ENCODE measurements around the gene SMYD3.
"Not testable (repeated sequence)": the region's sequence is repeated elsewhere in the genome, so short reads cannot be mapped to it uniquely, and the experiment has no call there.

Gene SMYD3

DNA sequence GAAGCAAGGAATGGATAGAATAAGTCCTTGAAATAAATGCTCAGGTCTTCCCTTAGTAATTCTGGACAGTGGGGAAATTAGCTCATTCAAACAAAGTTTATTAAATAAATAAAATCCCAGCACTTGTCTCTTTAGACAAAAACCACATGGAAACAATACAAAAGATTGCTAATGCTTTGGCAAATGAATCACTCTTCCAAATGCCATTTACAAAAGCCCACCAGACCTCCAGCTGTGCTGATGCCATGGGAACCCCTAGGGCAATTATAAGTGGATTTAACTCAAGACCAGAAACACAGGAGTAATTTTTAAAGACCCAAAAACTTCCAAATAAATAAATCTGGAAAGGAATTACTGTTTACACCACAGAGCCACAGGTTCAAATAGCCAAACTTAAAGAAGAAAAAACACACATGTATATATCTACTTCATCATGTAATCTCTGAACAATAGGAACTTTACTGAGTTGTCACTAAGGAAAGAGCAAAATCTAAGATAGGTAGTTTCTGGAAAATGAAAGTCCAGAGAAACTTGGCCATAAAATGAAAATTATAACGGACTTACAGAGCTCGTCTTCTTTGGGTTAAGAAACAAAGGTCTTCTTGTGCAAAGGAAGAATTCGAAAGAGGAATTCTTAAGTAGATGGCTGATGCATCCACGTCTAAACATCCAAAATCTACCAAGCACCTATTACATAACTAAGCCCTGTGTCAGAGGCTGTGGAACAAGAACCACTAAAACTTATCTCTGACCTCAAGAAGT, 399.4 kb downstream of the SMYD3 start:
- no peak for DNase-seq (ENCODE audit: low read depth)

GRCh38 chr1:246106342-246106763, 400.7 kb downstream of the SMYD3 start:
- DNase-seq (ENCODE audit: low read depth) = no peak

DNA sequence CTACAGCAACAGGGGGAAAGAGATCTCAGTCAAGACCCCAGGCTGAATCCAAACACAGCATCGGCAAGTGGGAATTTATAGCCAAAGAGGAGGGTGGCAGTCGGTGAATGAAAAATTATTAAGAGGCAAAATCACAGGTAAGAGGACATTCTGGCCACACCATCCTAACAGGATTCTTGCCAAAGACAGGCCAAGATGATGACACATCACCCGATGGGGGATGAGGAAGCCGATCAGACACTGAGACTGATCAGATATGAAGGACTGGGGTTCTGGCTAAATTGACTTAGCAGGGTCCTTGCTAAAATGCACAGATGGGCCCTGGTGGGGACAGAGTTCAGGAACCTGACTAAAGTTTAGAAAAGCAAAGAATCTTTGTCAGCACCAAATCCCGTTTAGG, 402.2 kb downstream of the SMYD3 start:
- no peak for DNase-seq (ENCODE audit: low read depth)

DNA sequence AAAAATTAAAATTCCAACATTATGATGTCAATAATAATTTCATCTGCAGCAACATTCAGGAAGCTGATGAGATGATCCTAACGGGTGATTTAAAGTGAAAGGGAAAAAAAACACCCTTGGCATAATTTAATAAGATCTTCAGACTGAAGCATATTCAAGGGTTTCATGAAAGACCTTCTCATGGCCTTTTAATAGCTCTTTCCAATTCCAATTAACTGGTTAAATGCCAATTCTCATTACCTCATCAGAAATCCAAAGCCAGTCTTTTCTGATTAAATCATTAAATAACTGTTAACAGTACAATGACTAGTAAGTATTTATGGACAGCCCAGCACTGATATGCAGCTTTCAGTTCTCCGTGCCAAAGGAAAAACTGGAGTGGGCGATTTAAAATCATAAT, 407.5 kb downstream of the SMYD3 start:
- no peak for DNase-seq (ENCODE audit: low read depth)

DNA sequence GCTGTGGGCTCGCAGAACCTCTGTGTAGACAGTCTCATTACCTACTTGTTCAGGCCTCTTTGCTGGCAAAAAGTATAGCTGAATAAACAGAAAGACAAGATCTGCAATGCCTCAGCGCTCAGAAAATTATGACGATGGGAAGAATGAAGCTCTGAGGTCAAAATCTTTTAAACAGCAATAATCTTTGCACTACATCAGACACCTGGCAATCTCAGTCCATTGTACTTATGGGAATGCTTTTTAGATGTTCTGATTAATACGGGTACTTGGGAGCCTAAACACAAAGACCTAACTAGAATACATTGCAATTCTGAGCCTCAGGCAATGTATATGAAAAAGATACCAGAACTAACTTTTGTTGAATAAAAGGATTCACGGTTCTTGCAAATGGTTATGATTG, 410.7 kb downstream of the SMYD3 start:
- no peak for DNase-seq (ENCODE audit: low read depth)

DNA sequence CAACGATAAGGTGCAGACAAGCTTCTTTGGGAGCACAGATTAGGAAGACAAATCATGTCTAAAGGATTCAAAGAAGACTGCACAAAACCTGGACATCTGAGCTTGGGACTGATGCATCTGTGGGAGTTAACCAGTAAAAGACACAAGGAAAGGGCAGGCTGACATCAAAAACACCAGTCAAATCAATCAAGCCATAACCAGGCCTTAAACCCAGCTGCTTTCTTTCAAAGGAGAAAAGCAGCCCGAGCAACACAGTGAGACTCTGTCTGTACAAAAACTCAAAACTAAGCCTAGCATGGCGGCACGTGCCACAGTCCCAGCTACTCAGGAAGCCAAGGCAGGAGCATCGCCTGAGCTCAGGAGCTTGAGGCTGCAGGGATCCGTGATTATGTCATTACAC, 411.6 kb downstream of the SMYD3 start:
- no peak for DNase-seq (ENCODE audit: low read depth)

DNA sequence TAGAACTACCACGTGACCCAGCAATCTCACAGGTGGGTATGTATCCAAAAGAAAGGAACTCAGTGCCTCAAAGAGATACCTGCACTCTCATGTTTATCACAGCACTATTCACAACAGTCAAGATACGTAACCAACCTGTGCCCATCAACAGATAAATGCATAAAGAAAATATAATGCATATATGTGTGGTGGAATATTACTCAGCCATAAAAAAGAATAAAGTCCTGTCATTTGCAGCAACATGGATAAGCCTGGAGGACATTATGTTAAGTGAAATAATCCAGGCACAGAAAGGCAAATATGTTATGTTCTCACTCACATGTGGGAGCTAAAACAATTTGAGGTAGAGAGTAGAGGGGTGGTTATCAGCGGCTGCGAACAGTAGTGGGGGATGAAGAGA, 413.8 kb downstream of the SMYD3 start:
- no peak for DNase-seq (ENCODE audit: low read depth)

DNA sequence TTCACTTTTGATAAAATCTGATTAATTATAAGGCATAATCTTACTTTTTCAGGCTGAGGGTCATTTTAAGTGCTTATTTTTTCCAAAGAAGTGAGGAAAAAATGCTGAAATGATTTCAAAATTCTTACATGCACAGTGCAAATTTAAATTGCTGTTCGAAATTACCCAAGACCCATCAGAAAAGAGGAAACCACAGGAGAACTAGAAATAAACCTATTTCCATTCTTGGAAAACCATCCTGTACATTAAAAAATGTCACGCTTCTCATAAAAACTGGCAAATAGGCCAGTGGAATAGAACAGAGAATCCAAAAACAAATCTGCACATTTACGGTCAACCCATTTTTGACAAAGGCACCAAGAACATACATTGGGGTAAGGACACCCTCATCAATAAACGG, 414.9 kb downstream of the SMYD3 start:
- no peak for DNase-seq (ENCODE audit: low read depth)

DNA sequence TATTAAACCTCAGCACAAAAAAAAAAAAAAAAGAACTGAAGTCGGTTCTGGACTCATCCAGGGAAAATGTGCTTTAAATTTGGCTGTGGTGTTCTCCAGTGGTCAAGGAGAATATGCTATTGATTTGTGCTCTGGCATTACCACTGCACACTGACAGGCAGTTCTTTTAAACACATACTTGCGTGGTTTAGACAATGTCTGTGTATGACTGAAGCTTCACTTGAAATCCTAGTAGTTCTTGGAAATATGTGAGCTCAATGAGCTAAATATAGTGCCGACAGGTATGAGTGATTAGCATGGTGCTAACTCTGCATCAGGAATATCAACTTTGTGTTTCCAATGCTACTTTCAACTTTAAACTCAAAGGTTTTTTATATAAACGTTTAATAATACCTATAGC, 415.6 kb downstream of the SMYD3 start:
- no peak for DNase-seq (ENCODE audit: low read depth)

- no peak for DNase-seq (ENCODE audit: low read depth)
These were observed 420.9 kb downstream of the SMYD3 start for GRCh38 chr1:246086191-246086590.

- DNase-seq (ENCODE audit: low read depth) = no peak
These were observed 423.7 kb downstream of the SMYD3 start for GRCh38 chr1:246083416-246083815.

DNA sequence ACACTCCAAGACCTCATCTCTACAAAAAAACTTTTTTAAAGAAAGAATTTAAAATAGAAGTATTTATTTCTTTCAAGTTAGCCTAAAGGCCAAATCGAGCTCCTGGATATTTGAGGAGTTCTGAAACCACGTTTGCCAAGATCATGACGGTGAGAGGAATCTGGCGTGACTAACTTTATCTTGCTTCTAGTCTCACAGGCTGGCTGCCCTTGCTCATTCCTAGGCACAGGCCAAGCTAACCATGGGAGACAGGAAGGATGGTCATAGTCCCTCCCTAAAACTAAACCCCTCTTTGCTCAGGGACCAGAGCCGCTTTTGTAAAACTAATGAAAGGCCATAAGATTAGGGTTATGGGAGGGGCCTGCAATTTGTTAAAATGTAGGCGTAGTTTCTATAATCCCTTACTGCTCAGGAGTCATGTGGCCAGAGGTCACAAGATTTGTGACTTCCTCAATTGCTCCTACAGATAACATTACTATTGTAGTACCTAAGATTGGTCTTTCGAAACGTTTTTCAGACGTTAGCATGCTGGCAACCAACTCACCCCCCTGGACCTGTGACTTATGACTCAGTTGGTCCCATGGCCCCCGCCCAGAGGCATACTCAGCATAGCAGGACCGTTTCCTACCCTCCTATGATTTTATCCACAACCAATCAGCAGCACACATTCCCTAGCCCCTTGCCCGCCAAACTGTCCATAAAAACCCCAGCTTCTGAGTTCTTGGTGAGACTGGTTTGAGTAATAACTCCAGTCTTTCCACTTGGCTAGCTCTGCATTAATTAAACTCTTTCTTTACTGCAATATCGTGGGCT, 425.0 kb downstream of the SMYD3 start:
- DNase-seq (ENCODE audit: low read depth) = no peak

DNA sequence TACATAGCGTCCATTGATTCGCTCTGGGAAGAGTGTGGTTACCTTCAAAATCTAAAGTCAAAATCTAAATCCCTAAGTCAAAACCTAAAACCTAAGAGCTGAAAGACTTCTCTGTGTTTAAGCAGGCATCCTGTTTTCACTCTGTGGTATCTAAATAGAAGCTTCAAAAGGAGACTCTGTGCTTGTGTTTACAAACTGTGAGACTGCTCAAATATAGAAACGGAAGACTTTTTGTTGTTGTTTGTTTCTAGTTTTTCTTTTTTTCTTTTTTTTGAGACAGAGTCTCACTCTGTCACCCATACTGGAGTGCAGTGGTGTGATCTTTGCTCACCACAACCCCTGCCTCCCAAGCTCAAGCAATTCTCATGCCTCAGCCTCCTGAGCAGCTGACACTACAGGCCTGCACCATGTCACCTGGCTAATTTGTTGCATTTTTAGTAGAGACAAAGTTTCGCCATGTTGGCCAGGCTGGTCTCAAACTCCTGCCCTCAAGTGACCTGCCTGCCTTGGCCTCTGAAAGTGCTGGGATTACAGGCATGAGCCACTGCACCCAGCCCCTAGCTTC, 425.9 kb downstream of the SMYD3 start:
- DNase-seq (ENCODE audit: low read depth) = no peak

DNA sequence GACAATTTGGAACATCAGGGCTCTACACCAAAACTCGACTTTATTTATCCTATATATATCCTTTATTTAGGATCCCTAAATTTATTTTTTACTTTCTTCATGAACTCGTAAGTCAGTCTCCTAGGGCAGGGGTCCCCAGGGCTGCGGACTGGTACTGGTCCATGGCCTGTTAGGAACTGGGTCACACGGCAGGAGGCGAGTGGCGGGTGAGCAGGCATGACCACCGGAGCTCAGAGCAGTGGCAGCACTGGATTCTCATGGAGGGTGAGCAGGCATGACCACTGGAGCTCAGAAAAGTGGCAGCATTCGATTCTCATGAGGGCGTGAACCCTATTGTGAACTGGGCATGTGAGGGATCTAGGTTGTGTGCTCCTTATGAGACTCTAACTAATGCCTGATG, 427.0 kb downstream of the SMYD3 start:
- DNase-seq (ENCODE audit: low read depth) = no peak

DNA sequence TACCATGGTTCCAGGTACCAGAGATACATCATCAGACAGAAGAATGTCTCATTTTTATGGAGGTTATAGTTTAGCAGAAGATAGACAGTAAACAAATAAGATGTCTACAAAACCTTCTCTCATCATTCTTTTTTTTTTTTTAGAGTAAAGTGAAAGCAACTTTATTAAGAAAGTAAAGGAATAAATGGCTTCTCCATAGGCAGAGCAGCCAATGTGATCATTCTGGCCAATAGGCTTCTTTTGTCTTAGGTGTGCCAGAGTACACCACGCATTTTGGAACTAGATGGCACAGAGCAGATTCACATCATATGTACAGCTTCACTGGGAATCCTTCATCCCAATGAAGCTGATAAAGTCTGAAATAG, 428.2 kb downstream of the SMYD3 start:
- no peak for DNase-seq (ENCODE audit: low read depth)

DNA sequence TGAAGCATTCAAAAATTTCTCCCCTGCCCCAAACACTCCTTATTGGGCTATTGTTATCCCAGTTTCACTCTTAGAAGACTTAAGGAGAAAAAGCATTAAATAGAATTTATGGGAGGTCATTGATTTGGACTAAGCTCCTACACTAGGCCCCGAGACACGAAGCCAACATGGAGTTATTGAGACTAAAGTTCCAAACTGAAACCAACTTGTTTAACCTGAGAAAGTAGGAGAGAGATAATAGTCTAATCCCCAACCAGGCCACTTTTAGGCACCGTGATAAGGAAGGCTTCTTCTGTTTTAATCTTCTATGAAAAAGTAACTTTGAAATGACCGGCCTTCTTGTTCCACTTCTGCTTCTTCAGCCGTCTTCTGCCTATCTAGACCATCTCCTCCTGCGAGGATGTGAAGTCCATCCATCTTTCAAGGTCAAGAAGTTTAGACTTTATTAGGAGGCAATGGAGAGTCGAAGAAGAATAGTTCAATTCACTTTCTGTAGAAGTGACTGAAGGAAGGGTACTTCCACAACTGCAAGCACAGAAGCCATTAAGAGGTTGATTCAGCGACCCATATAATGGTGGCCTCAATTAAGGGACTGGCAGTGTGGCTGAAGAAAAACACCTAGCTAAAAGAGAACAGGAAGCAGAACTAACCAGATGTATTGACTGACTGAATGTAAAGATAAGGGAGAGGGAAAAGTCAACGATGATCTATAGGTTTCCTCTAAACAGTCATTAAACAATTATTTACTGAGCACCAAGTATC, 428.8 kb downstream of the SMYD3 start:
- DNase-seq (ENCODE audit: low read depth) = no peak

DNA sequence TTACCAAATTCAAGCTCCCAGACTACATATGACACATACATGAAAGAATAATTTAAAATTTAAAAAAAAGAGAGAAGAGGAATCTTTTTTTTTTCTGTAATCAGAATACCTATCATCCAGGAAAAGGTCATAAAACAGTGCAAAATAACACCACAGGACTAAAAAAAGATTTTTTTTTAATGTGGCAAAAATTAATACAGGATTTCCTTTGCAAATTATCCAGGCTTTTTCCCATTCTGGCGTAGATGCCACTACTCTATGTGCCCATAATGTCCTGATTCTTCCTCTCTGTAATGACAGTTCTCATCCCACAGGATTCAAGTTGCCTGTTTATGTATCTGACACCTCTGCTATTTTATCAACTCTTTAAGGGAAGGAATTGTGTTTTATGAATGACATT, 429.6 kb downstream of the SMYD3 start:
- DNase-seq (ENCODE audit: low read depth) = no peak

- no peak for DNase-seq (ENCODE audit: low read depth)
These were observed 432.7 kb downstream of the SMYD3 start for GRCh38 chr1:246074421-246074820.

DNA sequence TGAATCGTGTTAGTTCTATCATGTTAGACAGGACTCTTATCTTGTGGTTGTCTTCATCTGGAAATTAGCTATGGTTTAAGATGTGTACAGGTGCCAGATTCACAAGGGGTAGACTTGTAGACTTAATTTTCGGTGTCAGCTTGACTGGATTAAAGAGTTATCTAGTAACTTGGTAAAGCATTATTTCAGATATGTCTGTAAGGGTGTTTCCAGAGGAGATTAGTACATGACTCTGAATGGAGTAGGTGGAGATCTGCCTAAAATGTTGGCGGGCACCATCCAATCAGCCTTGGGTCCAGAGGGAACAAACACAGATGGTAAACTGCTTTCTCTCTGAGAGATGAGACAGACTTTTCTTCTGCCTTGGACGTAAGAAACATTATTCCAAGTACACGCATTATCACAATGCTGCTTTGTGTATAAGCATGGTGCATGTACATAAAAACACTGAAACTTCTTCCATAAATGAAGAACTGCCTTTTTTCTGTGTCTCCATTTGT, 434.6 kb downstream of the SMYD3 start:
- no peak for DNase-seq (ENCODE audit: low read depth)

DNA sequence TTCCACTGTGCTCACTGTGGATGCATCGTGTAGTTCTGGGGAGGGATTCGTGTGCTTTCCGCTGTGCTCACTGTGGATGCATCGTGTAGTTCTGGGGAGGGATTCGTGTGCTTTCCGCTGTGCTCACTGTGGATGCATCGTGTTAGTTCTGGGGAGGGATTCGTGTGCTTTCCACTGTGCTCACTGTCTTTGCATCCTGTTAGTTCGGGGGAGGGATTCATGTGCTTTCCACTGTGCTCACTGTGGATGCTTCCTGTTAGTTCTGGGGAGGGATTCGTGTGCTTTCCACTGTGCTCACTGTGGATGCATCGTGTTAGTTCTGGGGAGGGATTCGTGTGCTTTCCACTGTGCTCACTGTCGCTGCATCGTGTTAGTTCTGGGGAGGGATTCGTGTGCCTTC, 435.1 kb downstream of the SMYD3 start:
- DNase-seq (ENCODE audit: low read depth) = not testable (repeated sequence)

GRCh38 chr1:246071561-246071960, 435.5 kb downstream of the SMYD3 start:
- not testable (repeated sequence) for DNase-seq (ENCODE audit: low read depth)

- DNase-seq (ENCODE audit: low read depth) = no peak
These were observed 437.5 kb downstream of the SMYD3 start for GRCh38 chr1:246069581-246069980.

Measured in activated T-cell treated with anti-CD3 and anti-CD28 coated beads for 48 hours (primary cell).